Endothelial cell of umbilical vein (primary cell): ENCODE data around the gene UGCG. TPM values are rescaled to one million over a fixed set of nuclear protein-coding genes. Genes with fewer than 3 reads are reported as not detected.

Source experiments
- BruUV-seq: library from RNA; stranded (reverse); fragments of 400-500 nt; replicated peaks from 2 replicates; lab custom pipeline; 2021; lab: Mats Ljungman, UMichigan
- CTCF ChIA-PET: fragments of 300-600, 350-600 bp; sonication (Branson Sonifier 250); formaldehyde crosslinking; loops from one replicate; lab custom pipeline; 2021; ENCODE audit warnings: antibody characterized with exemption, inconsistent platforms; lab: Charles Lee
- POLR2A ChIA-PET: fragments of 300-600, 350-600 bp; sonication (Branson Sonifier 250); formaldehyde crosslinking; loops from one replicate; lab custom pipeline; 2021; ENCODE audit warnings: antibody characterized with exemption, inconsistent platforms; lab: Charles Lee
- DNase-seq: peaks from one replicate; pipeline ENCODE4 v3.0.0-alpha.2; 2011; ENCODE audit warnings: low read depth, low spot score
- FAIRE-seq: peaks from 2 replicates; lab custom pipeline; 2011; peaks lifted over from hg19 to GRCh38; lab: Jason Lieb, UNC
- H2AFZ ChIP-seq: 2 replicates; pipeline ENCODE4 v1.6.0; 2012; ENCODE audit warnings: low read depth, low read length, control low read depth, inconsistent platforms
- H3K27ac ChIP-seq: 2 replicates; pipeline ENCODE4 v1.5.1; 2011; ENCODE audit warnings: low read depth, mild to moderate bottlenecking, control low read depth, low read length, moderate library complexity; ENCODE audit not compliant: insufficient read depth
- H3K27me3 ChIP-seq, 2 experiments: 2 replicates each; pipeline versions ENCODE4 v1.6.0 to v1.6.1; 2011; ENCODE audit warnings: low read length in 2 of 2, mixed read lengths in 1 of 2; ENCODE audit not compliant: control insufficient read depth in 2 of 2, insufficient read depth in 2 of 2
- H3K36me3 ChIP-seq, 2 experiments: 2 replicates in 1 of 2; 3 replicates in 1 of 2; pipeline ENCODE4 v1.5.1; 2011; ENCODE audit warnings: low read length in 2 of 2, mild to moderate bottlenecking in 1 of 2, moderate library complexity in 1 of 2; ENCODE audit not compliant: control insufficient read depth in 2 of 2, insufficient read depth in 2 of 2; ENCODE audit errors: extremely low read depth in 1 of 2
- H3K4me1 ChIP-seq: 3 replicates; pipeline ENCODE4 v1.5.1; 2011; ENCODE audit warnings: mild to moderate bottlenecking, low read length; ENCODE audit not compliant: control insufficient read depth, insufficient read depth; ENCODE audit errors: extremely low read depth
- H3K4me2 ChIP-seq: 2 replicates; pipeline ENCODE4 v1.6.1; 2011; ENCODE audit warnings: low read length, control low read depth, mixed read lengths; ENCODE audit not compliant: insufficient read depth
- H3K4me3 ChIP-seq, 3 experiments: fragments of 200-600 bp in 1 of 3; sonication (generic), shearing (Covaris generic) in 1 of 3; replicated peaks in 1 of 3; 2 replicates each; pipeline ENCODE4 v1.5.1; 2011 to 2016; ENCODE audit warnings: control low read depth in 3 of 3, low read length in 3 of 3, mild to moderate bottlenecking in 2 of 3, inconsistent platforms in 1 of 3, low read depth in 1 of 3, moderate library complexity in 1 of 3; ENCODE audit not compliant: insufficient read depth in 1 of 3
- H3K79me2 ChIP-seq: 2 replicates; pipeline ENCODE4 v1.6.0; 2012; ENCODE audit warnings: low read length, inconsistent platforms; ENCODE audit not compliant: control insufficient read depth, insufficient read depth
- H3K9ac ChIP-seq: replicated peaks from 2 replicates; pipeline ENCODE3; 2011; ENCODE audit warnings: low read length, control low read depth; ENCODE audit not compliant: insufficient read depth; ENCODE audit errors: extremely low read depth
- H3K9me1 ChIP-seq: replicated peaks from 3 replicates; pipeline ENCODE4 v1.6.0; 2011; ENCODE audit warnings: mild to moderate bottlenecking, low read length; ENCODE audit not compliant: control insufficient read depth, insufficient read depth; ENCODE audit errors: extremely low read depth
- H3K9me3 ChIP-seq: replicated peaks from 2 replicates; pipeline ENCODE4 v1.5.1; 2012; ENCODE audit warnings: low read length, inconsistent platforms; ENCODE audit not compliant: control insufficient read depth, insufficient read depth
- H4K20me1 ChIP-seq: replicated peaks from 2 replicates; pipeline ENCODE3; 2011; ENCODE audit warnings: mild to moderate bottlenecking, low read length; ENCODE audit not compliant: control insufficient read depth, insufficient read depth; ENCODE audit errors: extremely low read depth
- CTCF ChIP-seq, 2 donors: IDR thresholded peaks; 1 replicate in 1 of 2; 2 replicates in 1 of 2; pipeline ENCODE4 v1.5.1; 2011; ENCODE audit warnings: low read length in 2 of 2, mild to moderate bottlenecking in 2 of 2, moderate library complexity in 2 of 2, control low read depth in 1 of 2, inconsistent platforms in 1 of 2, low read depth in 1 of 2; ENCODE audit not compliant: insufficient read depth in 1 of 2; ENCODE audit errors: extremely low read depth in 1 of 2
- EZH2 ChIP-seq: IDR thresholded peaks from 2 replicates; pipeline ENCODE4 v1.6.1; 2012; ENCODE audit warnings: borderline replicate concordance, low read depth, mild to moderate bottlenecking, moderate library complexity, low read length, inconsistent platforms; ENCODE audit not compliant: severe bottlenecking
- FOS ChIP-seq: IDR thresholded peaks from 2 replicates; pipeline ENCODE4 v1.6.1; 2011; ENCODE audit warnings: mild to moderate bottlenecking, low read length, moderate library complexity, borderline replicate concordance; ENCODE audit not compliant: insufficient read depth
- GATA2 ChIP-seq: IDR thresholded peaks from 2 replicates; pipeline ENCODE4 v1.7.0; 2011; ENCODE audit warnings: low read depth, mild to moderate bottlenecking, moderate library complexity, mixed read lengths, low read length; ENCODE audit not compliant: insufficient read length, insufficient read depth
- JUN ChIP-seq: IDR thresholded peaks from 2 replicates; pipeline ENCODE4 v1.6.1; 2011; ENCODE audit warnings: borderline replicate concordance, low read depth; ENCODE audit not compliant: insufficient read length, insufficient read depth
- MAX ChIP-seq: IDR thresholded peaks from 2 replicates; pipeline ENCODE4 v1.6.1; 2011; ENCODE audit not compliant: insufficient read depth, insufficient read length
- MYC ChIP-seq: IDR thresholded peaks from one replicate; pipeline ENCODE4 v1.6.1; 2011; ENCODE audit warnings: mild to moderate bottlenecking, low read depth, low read length
- POLR2A ChIP-seq: IDR thresholded peaks from 2 replicates; pipeline ENCODE4 v1.6.1; 2012; ENCODE audit warnings: low read depth, mild to moderate bottlenecking, control low read depth, low read length
- POLR2AphosphoS5 ChIP-seq: IDR thresholded peaks from 2 replicates; pipeline ENCODE4 v1.6.1; 2012; ENCODE audit warnings: low read depth, mild to moderate bottlenecking, control low read depth, low read length, moderate library complexity; ENCODE audit not compliant: insufficient read depth
- dilution Hi-C: fragments of 300-500 bp; cut with MboI; formaldehyde crosslinking; loops from one replicate; pipeline ENCODE4 v1.15.0; 2019; ENCODE audit warnings: low sequenced_read_pairs; ENCODE audit not compliant: extremely low pct_ligation_motif_present
- intact Hi-C: fragments of 100-400 bp; cut with micrococcal nuclease; formaldehyde crosslinking; loops from one replicate; pipeline ENCODE4 v1.10.0; 2022
- polyA plus RNA-seq, 4 experiments: library from polyadenylated mRNA; depleted of rRNA in 3 of 4; stranded (reverse) in 3 of 4; unstranded in 1 of 4; fragments of >200 nt; gene quantifications; 2 replicates each; pipeline versions ENCODE4 v1.2.1 to v1.2.3, GENCODE V29; 2011 to 2012; ENCODE audit warnings: missing spikeins in 1 of 4
- total RNA-seq: library from RNA; stranded (reverse); gene quantifications from 2 replicates; pipeline ENCODE4 v1.2.3, GENCODE V29; 2021

The UGCG gene
- total and polyA plus RNA-seq, 2 donors (not counting 3 experiments of a cell fraction or from before 2014, with no cell fraction given): 28.5 to 38.5 TPM

- Histone ChIP-seq H2AFZ (no peak overlapping the region), H3K79me2 (peaks cover 56% of the 10 kb centered on the region), H3K4me3 (no peak overlapping the region), H3K36me3 (peaks cover 0 to 5% of the 10 kb centered on the region in 2 experiments), H3K27me3 (no peaks in the 10 kb centered on the region), H3K9me3 (no peaks in the 10 kb centered on the region), H3K4me1 (peaks cover 33% of the 10 kb centered on the region), H3K4me2 (no peak overlapping the region), H3K9ac (no peak overlapping the region), H3K27ac (no peak overlapping the region), H4K20me1 (no peaks in the 10 kb centered on the region), H3K9me1 (no peaks in the 10 kb centered on the region)
- BruUV-seq: no TSS peak
- ChIA-PET POLR2A (interaction anchor here (0.6 kb wide), 1 partner anchor 13 kb away, joined by 3 read pairs; no protein-coding TSS in a partner anchor), CTCF (interaction anchor here (1.0 to 3.8 kb wide), 5 partner anchors 8 to 163 kb away, joined by 3 to 18 read pairs (median 5); no protein-coding TSS in a partner anchor)
- intact Hi-C loops: no loop called here
- FAIRE-seq: no peak
- no peak for TF ChIP-seq POLR2A
- no peak for TF ChIP-seq MAX
- TF ChIP-seq FOS: no peak
- dilution Hi-C loops: no loop called here
- no peak for DNase-seq
Observed at GRCh38 chr9:111922324-111923013, 25.9 kb downstream of the UGCG start.

DNA sequence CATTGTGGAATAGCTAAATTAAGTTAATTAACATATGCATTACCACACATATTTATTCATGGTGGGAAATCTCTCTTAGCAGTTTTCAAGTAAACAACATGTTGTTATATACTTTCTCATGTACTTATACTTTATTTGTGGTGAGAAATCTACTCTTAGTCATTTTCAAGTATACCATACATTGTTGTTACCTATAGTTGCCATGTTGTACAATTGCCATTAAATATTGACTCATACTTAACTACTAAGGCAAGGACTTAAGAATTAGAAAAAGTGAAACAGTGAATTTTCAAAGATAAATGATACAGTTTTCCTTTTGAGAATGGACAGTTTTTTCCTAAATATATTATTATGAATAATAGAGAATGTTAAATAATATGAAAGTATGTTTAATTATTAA is 27.7 kb downstream of the UGCG start:
- Histone ChIP-seq H2AFZ (no peak overlapping the region), H3K9ac (peak overlapping the region; percentile 14), H3K27ac (no peak overlapping the region), H3K4me1 (peaks cover 39% of the 10 kb centered on the region), H3K36me3 (peaks cover 0 to 5% of the 10 kb centered on the region in 2 experiments), H3K79me2 (peaks cover 49% of the 10 kb centered on the region), H4K20me1 (no peaks in the 10 kb centered on the region), H3K9me1 (no peaks in the 10 kb centered on the region), H3K27me3 (no peaks in the 10 kb centered on the region), H3K4me2 (peak overlapping the region; percentile 2), H3K9me3 (no peaks in the 10 kb centered on the region), H3K4me3 (no peak overlapping the region)
- intact Hi-C loops (no loop called here), dilution Hi-C loops (no loop called here)
- TF ChIP-seq FOS: no peak
- TF ChIP-seq CTCF (IDR thresholded peaks at IDR 0.05; ENCODE audit: extremely low read depth in 1 of 2, insufficient read depth in 1 of 2, low read depth in 1 of 2, low read length in 2 of 2): no peak
- TF ChIP-seq EZH2: no peak
- no peak for TF ChIP-seq POLR2AphosphoS5
- TF ChIP-seq POLR2A: no peak
- TF ChIP-seq GATA2: no peak
- no peak for TF ChIP-seq MYC
- TF ChIP-seq JUN: no peak
- no peak for TF ChIP-seq MAX
- no TSS peak for BruUV-seq
- CTCF ChIA-PET: interaction anchor here (0.8 to 3.8 kb wide), 5 partner anchors 9 to 151 kb away, joined by 3 to 18 read pairs (median 5); no protein-coding TSS in a partner anchor
- no peak for FAIRE-seq
- DNase-seq: no peak
- POLR2A ChIA-PET: no interaction called here
